NCI-H146 treated with DMSO at 0.1 percent for 48 hours (cell line): ENCODE measurements around the gene ANO9.
"Not testable (repeated sequence)": the region's sequence is repeated elsewhere in the genome, so short reads cannot be mapped to it uniquely, and the experiment has no call there.

Source experiments
- DNase-seq: peaks from one replicate; lab custom pipeline; 2025; ENCODE audit not compliant: unreplicated experiment; lab: John Stamatoyannopoulos, UW

Gene ANO9

DNA sequence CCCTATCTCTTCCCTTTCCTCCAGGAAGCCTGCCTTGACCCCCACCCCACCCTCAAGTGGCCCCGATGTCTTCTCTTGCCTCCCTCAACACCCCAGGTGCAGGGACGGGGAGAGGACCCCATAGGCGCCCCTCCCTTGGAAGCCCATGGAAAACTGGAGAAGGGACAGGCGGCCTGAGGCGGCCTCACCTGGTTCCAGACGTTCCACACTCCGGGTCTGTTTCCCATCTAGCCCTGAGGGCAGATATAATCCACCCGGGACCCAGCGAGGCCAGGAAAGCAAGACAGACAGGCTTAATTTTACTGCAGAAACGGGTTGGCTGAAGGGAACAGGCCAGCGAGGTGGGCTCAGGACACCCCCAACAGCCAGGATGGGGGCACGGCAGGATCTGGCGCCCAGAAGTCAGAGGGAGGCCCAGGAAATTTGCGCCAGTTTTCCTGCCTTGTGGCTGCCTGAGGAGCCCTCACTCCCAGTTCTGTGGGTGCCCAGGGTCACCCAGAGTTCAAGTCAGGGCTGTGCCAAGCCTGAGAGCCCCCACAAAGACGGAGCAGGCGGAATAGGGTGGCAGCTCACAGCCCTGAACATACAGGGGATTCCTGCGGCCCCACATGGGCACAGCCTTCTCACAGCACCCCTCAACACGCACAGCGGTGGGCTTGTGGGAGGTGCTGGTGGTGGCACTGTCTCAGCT lies 24.0 kb downstream of the ANO9 start:
- DNase-seq = no peak

DNA sequence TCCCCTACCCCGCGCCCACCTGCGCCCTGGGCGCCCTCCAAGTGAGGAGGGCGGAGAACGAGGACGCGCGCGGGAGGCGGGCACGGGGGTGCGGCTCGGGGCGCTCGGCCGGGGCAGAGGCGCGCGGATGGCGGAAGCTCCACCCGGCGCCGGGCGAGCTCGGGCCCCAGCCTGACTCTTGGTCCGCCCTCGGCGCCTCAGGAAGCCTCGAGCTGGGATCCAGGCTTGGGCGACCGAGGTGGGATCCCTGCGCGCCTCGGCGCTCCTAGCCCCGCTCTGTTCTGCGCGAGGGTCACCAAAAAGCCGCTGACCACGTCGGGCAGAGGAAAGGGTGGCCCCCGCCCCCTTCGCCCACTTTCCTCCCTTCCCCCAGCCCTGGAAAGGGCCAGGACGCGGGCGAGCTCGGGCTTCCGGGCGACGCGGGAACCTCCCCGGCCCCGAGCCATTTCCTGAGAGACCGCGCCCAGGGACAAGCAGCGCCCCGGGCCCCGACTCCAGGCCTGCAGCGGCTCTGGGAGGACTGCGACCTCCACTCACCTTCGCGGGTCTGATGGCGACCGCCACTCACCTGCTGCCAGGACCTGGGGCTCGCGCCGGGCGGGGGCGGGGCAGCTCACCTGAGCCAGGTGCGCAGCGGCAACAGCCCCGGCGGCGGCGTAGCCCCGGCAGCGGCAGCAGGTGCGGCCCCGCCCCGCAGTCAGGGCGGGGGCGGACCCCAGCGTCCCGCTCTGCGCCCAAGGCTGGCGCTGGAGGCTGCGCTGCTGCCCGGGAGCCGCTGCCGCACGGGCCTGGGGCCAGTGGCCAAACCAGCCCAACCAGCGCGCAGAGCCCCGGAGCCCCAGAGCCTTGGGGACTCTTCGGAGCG lies 24.8 kb downstream of the ANO9 start:
- peak; percentile 69 for DNase-seq

DNA sequence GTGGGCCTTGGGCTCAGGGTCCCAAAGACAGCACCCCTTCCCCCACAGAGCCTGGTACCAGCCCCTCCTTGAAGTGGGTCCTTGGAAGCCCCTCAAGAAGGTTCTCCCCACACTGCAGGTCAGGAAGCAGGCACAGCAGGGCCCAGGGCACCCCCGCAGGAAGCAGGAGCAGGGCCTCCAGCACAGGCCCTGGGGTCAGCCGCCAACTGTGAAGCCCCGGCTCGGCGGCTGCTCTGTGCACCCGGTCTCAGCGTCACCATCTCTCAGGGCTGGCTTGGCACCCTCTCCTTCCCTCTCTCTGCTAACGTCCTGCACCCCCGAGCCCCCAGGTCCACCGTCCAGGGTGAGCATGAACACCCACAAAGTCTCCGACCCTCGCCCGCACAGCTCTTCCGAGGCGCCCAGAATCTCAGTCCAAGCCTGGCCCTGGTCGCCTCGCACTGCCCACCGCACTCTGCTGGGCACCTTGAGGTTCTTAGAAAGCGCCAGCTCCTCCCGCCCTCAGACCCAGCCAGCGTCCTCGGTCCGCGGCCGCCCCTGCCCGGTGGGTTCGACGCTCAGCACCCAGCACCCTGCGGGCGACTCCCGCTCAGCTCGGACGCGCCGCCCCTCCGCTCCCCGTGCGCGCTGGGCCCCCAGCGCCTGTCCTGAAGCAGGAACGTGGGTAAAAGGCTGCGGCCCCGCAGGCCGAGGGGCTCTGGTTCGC lies 25.6 kb downstream of the ANO9 start:
- no peak for DNase-seq

DNA sequence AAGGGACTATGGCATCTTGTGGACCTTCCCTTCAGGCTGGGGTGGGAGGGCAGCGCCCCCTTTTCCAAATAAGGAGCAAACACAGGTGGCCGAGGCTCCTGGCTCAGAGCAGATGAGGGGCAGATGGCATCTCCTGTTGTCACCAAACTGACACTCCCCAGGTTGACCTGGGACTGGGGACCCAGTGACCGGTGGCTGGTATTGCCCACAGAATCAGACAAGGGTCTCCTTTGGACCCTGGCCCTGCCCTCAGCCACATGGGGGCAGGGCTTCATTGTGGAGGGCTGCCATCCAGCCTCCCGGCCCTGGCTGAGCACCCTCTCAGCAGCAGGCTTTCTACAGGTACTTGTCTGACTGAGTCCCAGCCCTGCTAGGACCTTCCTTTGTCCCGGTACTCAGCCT lies 26.2 kb downstream of the ANO9 start:
- DNase-seq = no peak

DNA sequence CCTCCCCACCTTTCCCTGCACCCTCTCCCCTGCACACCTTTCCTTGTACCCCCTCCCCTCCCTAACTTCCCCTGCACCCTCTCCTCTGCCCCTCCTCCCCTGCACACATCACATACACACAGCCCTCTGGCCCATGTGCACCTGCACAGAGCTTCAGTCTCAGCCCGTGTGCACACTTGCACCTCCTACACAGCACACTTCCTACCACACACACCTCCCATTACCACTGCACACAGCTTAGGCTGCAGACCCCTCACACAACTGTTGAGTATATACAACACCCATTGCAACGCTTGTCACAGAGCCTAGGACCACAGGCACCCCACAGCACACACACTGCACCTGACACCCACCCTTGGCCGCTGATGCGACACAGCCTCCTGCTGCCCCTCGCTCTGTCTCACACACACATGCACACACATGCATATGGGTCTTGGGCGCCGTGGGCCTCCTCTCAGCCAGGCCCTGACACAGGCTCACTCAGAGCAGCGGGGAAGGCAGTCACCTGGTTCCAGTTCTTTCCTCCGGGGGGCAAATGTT lies 27.4 kb downstream of the ANO9 start:
- DNase-seq = no peak

DNA sequence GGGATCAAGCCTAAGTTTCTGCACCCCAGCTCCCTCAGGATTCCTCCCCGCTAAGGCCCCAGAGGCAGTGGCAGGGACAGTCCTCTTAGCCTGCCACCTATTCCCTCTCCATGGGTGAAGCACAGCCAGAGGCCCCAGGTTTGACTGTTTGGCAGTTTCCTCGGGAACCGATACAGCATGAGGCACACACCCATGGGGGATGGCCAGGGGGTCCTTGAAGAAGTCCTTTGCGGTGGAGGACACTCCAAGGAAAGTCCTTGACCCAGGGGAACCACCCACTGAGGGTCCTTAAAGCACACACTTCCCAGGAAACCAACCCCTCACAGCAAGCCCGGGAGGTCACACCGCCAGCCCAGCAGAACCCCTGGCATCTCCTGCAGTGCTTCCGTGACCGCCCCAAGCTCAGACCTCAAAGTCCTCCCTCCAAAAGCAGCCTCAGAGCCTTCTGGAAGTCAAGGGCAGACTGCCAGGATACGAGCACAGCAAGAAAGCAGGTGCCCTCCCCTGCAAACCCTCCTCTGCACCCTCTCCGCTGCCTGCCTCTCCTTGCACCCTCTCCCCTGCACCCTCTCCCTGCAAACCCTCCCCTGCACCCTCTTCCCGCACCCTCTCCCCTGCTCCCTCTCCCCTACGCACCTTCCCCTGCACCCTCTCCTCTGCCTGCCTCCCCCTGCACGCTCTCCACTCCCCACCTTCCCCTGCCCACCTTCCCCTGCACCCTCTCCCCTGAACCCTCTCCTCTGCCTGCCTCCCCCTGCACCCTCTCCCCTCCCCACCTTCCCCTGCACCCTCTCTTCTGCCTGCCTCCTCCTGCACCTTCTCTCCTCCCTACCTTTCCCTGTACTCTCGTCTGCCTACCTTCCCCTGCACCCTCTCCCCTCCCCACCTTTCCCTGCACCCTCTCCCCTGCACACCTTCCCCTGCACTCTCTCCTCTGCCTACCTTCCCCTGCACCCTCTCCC lies 28.4 kb downstream of the ANO9 start:
- no peak for DNase-seq

DNA sequence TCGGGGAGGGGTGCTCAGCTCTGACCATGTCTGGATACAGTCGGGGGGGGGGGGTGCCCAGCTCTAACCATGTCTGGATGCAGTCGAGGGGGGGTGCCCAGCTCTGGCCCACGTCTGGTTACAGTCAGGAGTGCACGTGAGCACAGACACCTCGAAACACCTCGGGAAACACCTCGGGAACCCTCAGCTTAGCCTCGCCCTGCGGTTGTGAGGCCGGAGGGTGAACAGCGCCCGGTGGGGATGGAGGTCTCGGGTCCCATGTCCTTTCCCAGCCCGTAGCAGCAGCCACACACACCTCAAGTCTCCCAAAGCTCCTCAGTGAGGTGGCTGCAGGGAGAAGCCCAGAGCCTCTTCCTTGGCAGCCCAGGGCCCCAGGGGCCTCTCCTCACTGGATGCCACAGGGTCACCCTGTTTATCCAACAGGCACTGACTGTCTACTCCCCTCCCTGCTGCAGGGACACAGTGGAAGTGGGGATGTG lies 29.1 kb downstream of the ANO9 start:
- DNase-seq = no peak

DNA sequence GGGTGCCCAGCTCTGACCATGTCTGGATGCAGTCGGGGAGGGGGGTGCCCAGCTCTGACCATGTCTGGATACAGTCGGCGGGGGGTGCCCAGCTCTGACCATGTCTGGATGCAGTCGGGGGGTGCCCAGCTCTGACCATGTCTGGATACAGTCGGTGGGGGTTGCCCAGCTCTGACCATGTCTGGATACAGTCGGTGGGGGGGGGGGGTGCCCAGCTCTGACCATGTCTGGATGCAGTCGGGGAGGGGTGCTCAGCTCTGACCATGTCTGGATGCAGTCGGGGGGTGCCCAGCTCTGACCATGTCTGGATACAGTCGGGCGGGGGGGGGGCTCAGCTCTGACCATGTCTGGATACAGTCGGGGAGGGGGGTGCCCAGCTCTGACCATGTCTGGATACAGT lies 30.3 kb downstream of the ANO9 start:
- not testable (repeated sequence) for DNase-seq

DNA sequence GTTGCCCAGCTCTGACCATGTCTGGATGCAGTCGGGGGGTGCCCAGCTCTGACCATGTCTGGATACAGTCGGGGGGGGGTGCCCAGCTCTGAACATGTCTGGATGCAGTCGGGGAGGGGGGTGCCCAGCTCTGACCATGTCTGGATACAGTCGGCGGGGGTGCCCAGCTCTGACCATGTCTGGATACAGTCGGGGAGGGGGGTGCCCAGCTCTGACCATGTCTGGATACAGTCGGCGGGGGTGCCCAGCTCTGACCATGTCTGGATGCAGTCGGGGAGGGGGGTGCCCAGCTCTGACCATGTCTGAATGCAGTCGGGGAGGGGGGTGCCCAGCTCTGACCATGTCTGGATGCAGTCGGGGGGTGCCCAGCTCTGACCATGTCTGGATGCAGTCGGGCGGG lies 31.1 kb downstream of the ANO9 start:
- not testable (repeated sequence) for DNase-seq

DNA sequence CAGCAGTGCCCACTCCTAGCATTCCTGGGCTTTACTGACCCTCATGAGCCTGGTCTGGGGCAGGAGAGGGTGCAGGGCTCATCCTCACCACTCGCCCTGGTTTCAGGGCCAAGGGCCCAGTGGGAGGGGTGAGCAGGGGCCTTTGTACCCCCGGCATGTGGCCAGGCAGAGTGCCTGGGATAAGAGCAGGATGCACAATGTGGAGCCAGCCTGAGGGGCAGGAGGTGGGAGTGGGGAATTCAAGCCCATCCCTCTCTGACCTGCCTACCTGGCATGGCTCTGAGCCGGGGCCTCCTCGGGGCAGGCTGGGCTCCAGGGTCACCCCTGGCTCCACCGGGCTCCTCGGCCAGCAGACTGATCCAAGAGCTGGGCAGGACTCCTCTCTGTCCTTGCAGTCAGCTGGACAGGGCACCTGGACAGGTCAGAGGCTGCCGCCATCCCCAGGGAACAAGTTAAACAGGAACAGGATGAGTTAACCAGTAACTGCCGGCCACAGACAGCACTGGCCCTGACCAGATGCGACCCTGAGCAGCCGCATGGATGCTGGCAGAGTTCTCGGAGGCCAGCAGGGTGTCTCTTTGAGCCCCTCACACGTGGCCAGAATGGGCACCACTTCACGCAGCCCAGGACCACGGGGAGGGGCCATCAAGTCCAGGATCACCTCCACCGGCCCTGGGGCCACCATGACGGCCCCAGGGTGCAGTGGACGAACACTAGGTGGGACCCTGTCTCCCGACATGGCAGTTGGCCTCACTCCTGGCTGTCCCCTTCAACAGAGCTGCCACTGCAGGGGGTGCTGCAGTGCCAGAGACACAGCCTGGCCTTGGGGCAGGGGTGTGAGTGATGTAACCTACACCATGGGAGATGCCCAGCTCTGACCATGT lies 32.0 kb downstream of the ANO9 start:
- DNase-seq = no peak

DNA sequence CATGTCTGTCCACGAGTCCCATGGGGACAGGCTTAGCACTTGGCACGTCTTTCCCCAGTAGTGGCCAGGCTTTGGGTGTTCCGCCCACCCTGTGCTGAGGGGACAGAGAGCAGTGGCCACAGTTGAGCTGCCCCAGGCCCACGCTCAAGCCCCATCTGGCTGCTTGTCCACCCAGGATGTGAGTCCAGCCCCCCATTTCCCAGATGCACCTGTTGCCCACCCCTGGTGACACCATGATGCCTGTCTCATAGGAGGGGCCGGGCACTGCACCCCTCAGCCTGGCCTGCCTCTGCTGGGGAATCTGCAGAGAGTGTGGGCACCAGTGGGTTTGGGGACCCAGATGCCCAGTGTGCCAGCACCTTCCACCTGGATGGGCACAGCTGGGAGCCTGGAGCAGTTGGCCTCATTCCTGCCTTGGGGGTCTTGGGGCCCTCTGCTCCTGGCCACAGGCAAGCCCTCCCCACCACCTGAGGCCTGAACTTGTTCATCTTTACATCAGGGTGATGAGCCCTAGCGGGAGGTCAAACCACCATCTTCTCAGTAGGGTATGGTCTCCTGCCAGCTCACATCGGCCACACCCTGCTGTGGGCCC lies 32.7 kb downstream of the ANO9 start:
- DNase-seq = no peak

DNA sequence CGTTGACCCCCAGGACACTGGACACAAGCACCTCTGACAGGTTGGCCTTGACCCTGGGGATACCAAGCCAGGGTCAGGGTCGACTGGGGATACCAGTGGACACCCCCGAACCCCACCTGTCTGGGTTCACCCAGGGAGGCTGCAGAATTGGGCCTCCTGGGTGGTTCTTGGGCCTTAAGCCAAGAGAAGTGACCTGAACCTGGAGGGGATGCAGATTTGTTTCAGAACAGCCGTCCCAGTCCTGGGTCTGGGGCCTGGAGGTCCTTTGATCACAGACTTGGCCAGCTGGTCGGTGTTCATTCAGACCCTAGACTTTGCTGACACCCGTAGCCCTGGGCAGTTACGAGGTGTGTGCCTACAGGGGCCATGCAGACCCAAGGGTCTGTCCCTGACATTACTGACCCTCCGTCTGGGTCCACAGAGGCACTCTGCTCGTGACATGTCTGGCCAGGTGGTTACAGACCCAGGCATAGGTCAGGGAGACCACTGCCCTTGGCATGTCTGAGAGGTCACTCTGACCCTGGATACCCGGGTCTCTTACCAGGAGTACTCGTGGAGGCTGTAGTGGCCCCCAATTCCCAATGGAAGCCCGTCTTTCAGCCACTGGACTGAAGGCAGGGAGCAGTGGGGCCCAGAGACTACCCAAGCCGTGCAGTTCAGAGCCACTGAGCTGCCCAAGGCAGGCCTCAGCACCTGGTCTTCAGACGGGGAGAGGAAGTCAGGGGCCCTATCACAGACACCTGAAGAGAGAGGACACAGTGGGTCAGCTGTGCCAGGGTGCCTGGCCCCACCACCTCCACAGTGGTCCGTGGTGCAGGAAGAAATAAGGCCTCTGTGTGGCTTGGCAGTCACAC lies 33.4 kb downstream of the ANO9 start:
- no peak for DNase-seq

DNA sequence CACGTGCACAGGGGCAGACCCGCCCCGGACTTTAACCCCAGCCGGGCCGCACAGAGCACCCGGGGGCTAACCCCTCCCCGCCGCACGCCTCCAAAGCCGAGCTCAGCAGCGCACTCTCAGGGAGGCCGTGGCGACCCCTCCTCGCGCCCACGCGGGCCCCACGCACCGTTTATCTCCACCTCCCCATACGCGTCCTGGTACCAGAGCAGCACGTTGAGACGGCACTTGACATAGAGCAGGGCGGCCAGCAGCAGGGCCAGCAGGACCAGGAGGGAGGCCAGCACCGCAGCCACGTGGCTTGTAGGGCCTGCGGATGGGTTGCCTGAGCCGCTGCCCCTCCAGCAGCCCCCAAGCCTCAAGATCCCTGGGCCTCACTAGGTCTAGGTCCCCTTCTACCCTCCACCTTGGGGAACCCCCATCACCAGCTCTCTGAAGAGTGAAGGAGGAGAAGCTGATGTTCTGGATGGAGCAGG lies 34.1 kb downstream of the ANO9 start:
- no peak for DNase-seq

DNA sequence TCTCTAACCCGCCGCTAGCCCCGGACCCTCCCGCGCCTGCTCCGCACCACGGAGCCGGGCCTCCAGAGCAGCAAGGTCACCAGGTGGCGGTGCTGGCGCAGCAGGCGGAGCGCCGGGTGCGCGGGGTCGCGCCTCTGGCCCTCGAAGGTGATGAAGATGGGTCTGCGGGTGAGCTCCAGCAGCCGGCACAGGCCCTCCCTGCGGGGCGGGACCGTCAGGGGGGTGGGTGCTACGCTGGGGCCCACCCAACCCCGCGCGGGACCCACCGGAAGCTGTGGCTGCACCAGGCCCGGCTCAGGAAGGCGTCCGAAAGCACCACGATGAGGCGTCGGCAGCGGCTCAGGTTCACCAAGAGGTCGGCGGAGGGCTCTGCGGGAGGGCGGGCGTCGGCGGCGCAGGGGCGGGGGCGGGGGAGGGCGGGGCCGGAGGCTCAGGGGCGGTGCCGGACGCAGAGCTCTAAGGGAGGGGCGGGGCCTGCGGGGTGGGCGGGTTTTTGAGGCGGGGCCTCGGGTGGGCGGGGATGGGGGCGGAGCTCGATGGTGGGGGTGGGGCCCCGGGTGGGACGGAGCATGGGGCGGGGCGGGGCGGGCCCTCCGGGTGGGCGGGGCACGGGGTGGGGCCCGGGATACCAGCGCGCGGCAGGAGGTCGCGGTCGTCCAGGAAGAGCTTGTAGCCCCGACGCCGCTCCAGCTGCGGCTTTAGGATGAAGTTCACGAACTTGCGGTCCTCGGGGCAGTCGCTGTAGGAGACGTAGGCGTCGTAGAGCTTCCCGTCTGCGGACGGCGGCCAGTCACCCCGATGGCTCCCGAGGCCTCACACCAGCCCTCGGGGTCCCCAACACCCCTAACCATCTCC lies 34.8 kb downstream of the ANO9 start:
- no peak for DNase-seq

DNA sequence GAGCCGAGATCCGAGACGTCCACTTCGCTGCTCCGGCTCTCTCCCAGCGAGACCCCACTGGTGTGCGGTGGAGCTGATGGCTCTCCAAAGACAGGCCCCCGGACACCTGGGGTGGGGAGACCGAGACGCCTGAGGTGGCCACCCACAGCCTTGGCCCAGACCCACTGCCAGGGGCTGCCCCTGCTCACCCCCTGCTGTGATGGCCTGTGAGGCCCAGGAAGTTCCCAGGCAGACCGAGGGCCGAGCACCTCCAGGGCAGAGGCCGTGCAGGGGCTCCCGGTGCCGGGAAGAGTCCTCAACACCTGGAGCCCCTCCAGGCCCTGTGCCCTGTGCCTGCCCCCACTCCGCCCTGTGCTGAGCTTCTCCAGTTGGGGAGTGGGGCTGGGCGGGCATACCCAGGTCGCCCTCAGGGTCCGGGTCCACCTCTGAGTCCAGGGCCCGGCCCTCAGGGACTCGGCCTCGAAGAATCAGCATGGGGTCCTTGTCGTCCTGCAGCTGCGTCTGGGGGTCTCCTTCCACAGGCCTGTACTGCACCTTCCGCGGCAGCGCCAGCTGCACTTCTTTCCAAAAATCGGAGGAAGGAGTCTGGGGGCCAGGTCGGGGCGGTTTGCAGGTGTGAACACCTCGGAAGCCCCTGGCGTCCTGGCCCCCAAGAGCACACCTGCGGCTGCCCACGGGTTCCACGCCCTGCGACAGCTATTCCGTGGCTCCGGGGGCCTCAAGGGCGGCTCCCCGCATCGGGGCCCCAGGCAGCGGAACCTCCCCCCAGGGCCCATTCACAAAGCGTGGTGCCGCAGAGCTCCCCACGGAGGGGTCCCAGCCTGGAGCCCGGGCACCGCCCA lies 35.6 kb downstream of the ANO9 start:
- no peak for DNase-seq

DNA sequence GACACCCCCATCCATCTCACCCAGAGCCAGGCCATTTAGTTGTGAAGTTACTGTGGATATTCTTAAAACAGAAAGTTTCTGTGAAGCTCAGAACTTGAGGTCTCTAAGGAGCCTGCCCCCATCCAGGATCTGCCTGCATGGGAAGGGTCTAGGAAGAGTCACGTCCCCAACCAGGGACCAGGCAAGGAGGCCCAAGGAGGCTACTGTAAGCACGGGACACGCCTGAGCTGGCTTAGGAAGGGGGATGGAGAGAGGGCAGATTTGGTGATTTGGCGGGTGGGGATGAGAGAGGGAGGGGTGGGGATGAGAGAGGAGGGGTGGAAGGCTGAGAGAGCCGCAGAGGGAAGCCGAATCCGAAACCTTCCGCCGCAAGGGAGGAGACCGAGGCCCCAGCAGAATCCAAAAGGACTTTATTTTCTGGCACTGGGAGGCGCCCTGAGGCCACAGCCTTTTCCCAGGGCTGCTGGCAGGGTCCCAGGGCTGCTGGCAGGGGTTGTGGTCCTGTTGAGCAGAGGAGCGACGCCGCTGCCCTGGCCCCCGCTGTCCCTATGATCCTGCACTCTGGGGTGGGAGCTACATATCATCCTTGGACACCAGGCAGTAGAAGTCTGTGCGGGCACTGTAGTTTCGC lies 36.4 kb downstream of the ANO9 start:
- no peak for DNase-seq
